K562 (cell line): Measurements from ENCODE around the gene FRRS1L. TPM values are rescaled to one million over a fixed set of nuclear protein-coding genes. Genes with fewer than 3 reads are reported as not detected.
A peak's percentile ranks its signal among the peaks of the same experiment; 100 is the strongest.

Experiments
- ATAC-seq: fragments of 200-7000 bp; cut with Tn5 transposase; 3 replicates; pipeline ENCODE4 v1.9.1; 2020; ENCODE audit warnings: moderate library complexity
- BruUV-seq: library from RNA; stranded (reverse); fragments of 400-500 nt; replicated peaks from 2 replicates; lab custom pipeline; 2021; lab: Mats Ljungman, UMichigan
- CTCF ChIA-PET: fragments of 300-600 bp; formaldehyde crosslinking; extraction: SDS; loops from one replicate; lab custom pipeline; 2021; ENCODE audit warnings: low intra/inter-chr PET ratio; lab: Yijun Ruan, JAX
- POLR2A ChIA-PET: fragments of 300-600, 350-650 bp; sonication (Branson Sonifier 250); formaldehyde crosslinking; extraction: SDS; loops from one replicate; lab custom pipeline; 2021; ENCODE audit warnings: antibody characterized with exemption, inconsistent platforms; lab: Yijun Ruan, JAX
- DNase-seq, 4 experiments: peaks; one replicate each; pipeline versions ENCODE4 v3.0.0 to v3.0.0-alpha.2; 2011 to 2018; ENCODE audit warnings: low spot score in 3 of 4, mixed read lengths in 3 of 4; ENCODE audit errors: extremely low read depth in 1 of 4
- FAIRE-seq: peaks from 2 replicates; lab custom pipeline; 2011; peaks lifted over from hg19 to GRCh38; lab: Jason Lieb, UNC
- H2AFZ ChIP-seq: 2 replicates; pipeline ENCODE4 v1.6.0; 2011; ENCODE audit warnings: low read depth, low read length, control low read depth, inconsistent platforms
- H3K27ac ChIP-seq: fragments of 200-600 bp; 3 replicates; pipeline ENCODE4 v1.8.0; 2011; ENCODE audit warnings: low read depth, mild to moderate bottlenecking, control low read depth, inconsistent platforms, low read length, moderate library complexity, mixed read lengths; ENCODE audit errors: extremely low read depth
- H3K27me3 ChIP-seq, 2 experiments: fragments of 300-600 bp in 1 of 2; 2 replicates in 1 of 2; 3 replicates in 1 of 2; pipeline versions ENCODE4 v1.6.0 to v1.8.0; 2011; ENCODE audit warnings: inconsistent platforms in 2 of 2, low read length in 2 of 2, mild to moderate bottlenecking in 1 of 2, mixed read lengths in 1 of 2, moderate library complexity in 1 of 2; ENCODE audit not compliant: control insufficient read depth in 2 of 2, insufficient read depth in 2 of 2
- H3K36me3 ChIP-seq: fragments of 300-600 bp; 3 replicates; pipeline ENCODE4 v1.8.0; 2011; ENCODE audit warnings: mild to moderate bottlenecking, low read length, inconsistent platforms; ENCODE audit not compliant: control insufficient read depth, insufficient read depth
- H3K4me1 ChIP-seq, 2 experiments: fragments of 200-600 bp in 1 of 2; replicated peaks in 1 of 2; 2 replicates in 1 of 2; 3 replicates in 1 of 2; pipeline versions ENCODE4 v1.5.1 to v1.8.0; 2011; ENCODE audit warnings: inconsistent platforms in 2 of 2, low read length in 2 of 2, mild to moderate bottlenecking in 1 of 2, mixed read lengths in 1 of 2, moderate library complexity in 1 of 2; ENCODE audit not compliant: control insufficient read depth in 2 of 2, insufficient read depth in 2 of 2
- H3K4me2 ChIP-seq: 2 replicates; pipeline ENCODE4 v1.6.1; 2011; ENCODE audit warnings: low read length, control low read depth, inconsistent platforms, mixed read lengths; ENCODE audit not compliant: insufficient read depth
- H3K4me3 ChIP-seq: fragments of 200-600 bp; sonication (generic), shearing (Covaris generic); 2 replicates; pipeline ENCODE4 v1.5.1; 2016; ENCODE audit warnings: control low read depth, inconsistent platforms
- H3K79me2 ChIP-seq: fragments of 200-600 bp; 3 replicates; pipeline ENCODE4 v1.8.0; 2011; ENCODE audit warnings: low read length, inconsistent platforms; ENCODE audit not compliant: control insufficient read depth, insufficient read depth
- H3K9ac ChIP-seq, 2 experiments: 2 replicates each; pipeline versions ENCODE4 v1.6.0 to v1.6.1; 2011; ENCODE audit warnings: low read depth in 2 of 2, low read length in 2 of 2, control low read depth in 1 of 2, inconsistent platforms in 1 of 2, mild to moderate bottlenecking in 1 of 2, mixed read lengths in 1 of 2; ENCODE audit not compliant: insufficient read depth in 1 of 2
- H3K9me1 ChIP-seq: one replicate; pipeline ENCODE4 v1.6.0; 2011; ENCODE audit warnings: inconsistent platforms, mild to moderate bottlenecking, low read length, moderate library complexity; ENCODE audit not compliant: control insufficient read depth, insufficient read depth
- H3K9me3 ChIP-seq: replicated peaks from 2 replicates; pipeline ENCODE4 v1.5.1; 2011; ENCODE audit warnings: low read depth, low read length, inconsistent platforms; ENCODE audit not compliant: control insufficient read depth, insufficient read depth
- H4K20me1 ChIP-seq: replicated peaks from 2 replicates; pipeline ENCODE4 v1.6.1; 2011; ENCODE audit warnings: low read length, inconsistent platforms, mixed read lengths; ENCODE audit not compliant: control insufficient read depth, insufficient read depth
- C11orf30 ChIP-seq: fragments of 450-650 bp; IDR thresholded peaks from 2 replicates; pipeline ENCODE4 v1.6.1; 2016; ENCODE audit warnings: low read depth, mild to moderate bottlenecking
- MAFF ChIP-seq: IDR thresholded peaks from 2 replicates; pipeline ENCODE4 v1.6.1; 2012; ENCODE audit warnings: low read length, improper control_type of control experiment
- MAFK ChIP-seq: IDR thresholded peaks from 2 replicates; pipeline ENCODE4 v1.6.1; 2011; ENCODE audit warnings: low read length, improper control_type of control experiment
- MCM5 ChIP-seq: fragments of 450-650 bp; IDR thresholded peaks from 2 replicates; pipeline ENCODE4 v1.6.1; 2016; ENCODE audit warnings: low read depth
- ZNF316 ChIP-seq: fragments of 450-650 bp; IDR thresholded peaks from 2 replicates; pipeline ENCODE4 v1.6.1; 2016
- ZNF444 ChIP-seq: fragments of 250-450 bp; sonication (Bioruptor Pico); IDR thresholded peaks from 2 replicates; pipeline ENCODE4 v1.4.0; 2020; ENCODE audit warnings: mild to moderate bottlenecking, moderate library complexity
- WGBS: fragments of 100-300 bp; shearing (Covaris generic); methylation state at CpG from one replicate; pipeline ENCODE4 v1.1.6; 2016; ENCODE audit warnings: low coverage, mixed read lengths; ENCODE audit not compliant: insufficient coverage; ENCODE audit errors: missing lambda C conversion rate; 5-methylcytosine and 5-hydroxymethylcytosine counted together
- in situ Hi-C: fragments of 300-500 bp; cut with MboI; formaldehyde crosslinking; loops from 4 replicates; pipeline ENCODE4 v1.15.0; 2018; ENCODE audit warnings: inconsistent platforms, mixed read lengths
- intact Hi-C: fragments of 100-400 bp; cut with micrococcal nuclease; formaldehyde crosslinking; loops from 2 replicates; pipeline ENCODE4 v1.14.2; 2022
- polyA plus RNA-seq, 8 experiments: library from polyadenylated mRNA; depleted of rRNA in 4 of 8; stranded (reverse) in 5 of 8; unstranded in 3 of 8; fragments of >200 nt; fragmentation: Nextera tagmentation in 2 of 8; fragmentation: Illumina TruSeq in 1 of 8; extraction: Ambion mirVana in 2 of 8; extraction: Trizol in 1 of 8; gene quantifications; 2 replicates each; pipeline versions ENCODE4 v1.2.1 to v1.2.3, GENCODE V29; 2011 to 2014; ENCODE audit warnings: inconsistent platforms in 1 of 8, missing spikeins in 1 of 8
- total RNA-seq, 7 experiments: library from RNA; depleted of rRNA in 6 of 7; stranded (reverse); fragments of >200 nt in 6 of 7; fragmentation: Illumina TruSeq in 2 of 7; extraction: Trizol in 2 of 7; gene quantifications; 2 replicates each; pipeline versions ENCODE4 v1.2.1 to v1.2.3, GENCODE V29; 2011 to 2021; ENCODE audit warnings: low replicate concordance in 1 of 7
- TF ChIP-seq, protein P1 (sequence below): fragments of 250-450 bp; sonication (Bioruptor Pico); IDR thresholded peaks from 2 replicates; pipeline ENCODE4 v1.8.0; 2022; ENCODE audit warnings: inconsistent platforms, mild to moderate bottlenecking, moderate library complexity, borderline replicate concordance

Gene FRRS1L
- total and polyA plus RNA-seq, 9 of the 15 experiments (the other 6 are each of a cell fraction or from before 2014, with no cell fraction given): under 0.01 to 0.04 (median 0.03) TPM; not detected in 5

DNA sequence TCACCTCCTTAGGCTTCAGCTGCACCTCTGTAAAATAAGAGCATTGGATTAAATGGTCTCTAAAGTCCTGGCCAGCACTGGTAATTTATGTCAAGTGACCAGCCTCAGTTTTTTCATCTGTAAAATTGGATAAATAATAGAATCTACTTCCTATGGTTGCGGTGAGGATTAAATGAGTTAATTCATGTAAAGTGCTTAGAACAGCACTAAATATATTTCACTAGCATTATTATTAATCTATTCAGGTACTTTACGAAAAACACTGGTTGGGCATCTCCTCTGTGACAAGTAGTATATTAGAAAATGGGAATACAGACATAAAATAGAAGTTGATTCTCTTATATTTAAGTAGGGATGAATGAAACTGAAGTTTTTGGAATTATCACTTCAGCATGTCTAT is 33.5 kb downstream of the FRRS1L start:
- H3K4me1 ChIP-seq: peaks cover 7 to 40% of the 10 kb centered on the region in 2 experiments; a peak in 4 of 5 replicates
- no peaks in the 10 kb centered on the region for H3K9me1 ChIP-seq
- ChIA-PET POLR2A (interaction anchor here (2.4 kb wide), 1 partner anchor 11 kb away, joined by 5 read pairs; no protein-coding TSS in a partner anchor), CTCF (no interaction called here)
- no TSS peak for BruUV-seq
- H3K79me2 ChIP-seq: no peaks in the 10 kb centered on the region
- no peaks in the 10 kb centered on the region for H3K9me3 ChIP-seq
- in situ Hi-C loops: no loop called here
- H4K20me1 ChIP-seq: no peaks in the 10 kb centered on the region
- DNase-seq: no peak
- peak overlapping the region; percentile 71 for H3K27ac ChIP-seq
- no peaks in the 10 kb centered on the region for H3K36me3 ChIP-seq
- H3K4me3 ChIP-seq: no peak overlapping the region
- intact Hi-C loops: loop anchor here (5.0 kb wide), 1 partner anchor 121 kb away; the partner anchor contains the start of gene CTNNAL1
- no peak for ATAC-seq
- H3K27me3 ChIP-seq: no peaks in the 10 kb centered on the region
- FAIRE-seq: no peak
- H3K9ac ChIP-seq: peak overlapping the region in 1 of 2 experiments; percentile 40; a peak in 2 of 4 replicates
- 32% methylated on average over 2 of the region's 2 CpGs for WGBS
- TF ChIP-seq C11orf30: peak; percentile 17; the same call in 1 of the 2 replicates
- no peak for TF ChIP-seq MCM5
- TF ChIP-seq MAFK: peak; percentile 57
- peak; percentile 37; the same call in 1 of the 2 replicates for TF ChIP-seq MAFF
- no peak for TF ChIP-seq ZNF444 (CRISPR knock-in tag)
- TF ChIP-seq, protein P1, sequence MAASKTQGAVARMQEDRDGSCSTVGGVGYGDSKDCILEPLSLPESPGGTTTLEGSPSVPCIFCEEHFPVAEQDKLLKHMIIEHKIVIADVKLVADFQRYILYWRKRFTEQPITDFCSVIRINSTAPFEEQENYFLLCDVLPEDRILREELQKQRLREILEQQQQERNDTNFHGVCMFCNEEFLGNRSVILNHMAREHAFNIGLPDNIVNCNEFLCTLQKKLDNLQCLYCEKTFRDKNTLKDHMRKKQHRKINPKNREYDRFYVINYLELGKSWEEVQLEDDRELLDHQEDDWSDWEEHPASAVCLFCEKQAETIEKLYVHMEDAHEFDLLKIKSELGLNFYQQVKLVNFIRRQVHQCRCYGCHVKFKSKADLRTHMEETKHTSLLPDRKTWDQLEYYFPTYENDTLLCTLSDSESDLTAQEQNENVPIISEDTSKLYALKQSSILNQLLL: no peak
- peak; percentile 75 for TF ChIP-seq ZNF316
- peak overlapping the region; percentile 54; the same call in 1 of the 2 replicates for H3K4me2 ChIP-seq
- peak overlapping the region; percentile 21; the same call in 1 of the 2 replicates for H2AFZ ChIP-seq
